GM23338 (cell line): Measurements from ENCODE around the gene SLC6A1. TPM values are rescaled to one million over a fixed set of nuclear protein-coding genes. Genes with fewer than 3 reads are reported as not detected.

ENCODE experiments used
- ATAC-seq: fragments of 200-7000 bp; cut with Tn5 transposase; 3 replicates; pipeline ENCODE4 v1.9.1; 2020
- DNase-seq: peaks from one replicate; pipeline ENCODE4 v3.0.0-alpha.2; 2015; ENCODE audit warnings: low spot score
- H2AFZ ChIP-seq: fragments of 200-600 bp; sonication (generic); 2 replicates; pipeline ENCODE4 v1.8.0; 2016; ENCODE audit warnings: antibody characterized with exemption, mild to moderate bottlenecking, moderate library complexity
- H3F3A ChIP-seq: fragments of 200-600 bp; sonication (generic); replicated peaks from 2 replicates; pipeline ENCODE4 v1.8.0; 2017; ENCODE audit warnings: antibody characterized with exemption, mixed run types, low read depth
- H3K27ac ChIP-seq: fragments of 200-600 bp; sonication (generic); 2 replicates; pipeline ENCODE4 v1.6.1; 2016; ENCODE audit warnings: low read depth
- H3K27me3 ChIP-seq: fragments of 200-600 bp; sonication (generic); 2 replicates; pipeline ENCODE4 v1.8.0; 2016; ENCODE audit warnings: mild to moderate bottlenecking, mixed run types, moderate library complexity; ENCODE audit not compliant: insufficient read depth
- H3K36me3 ChIP-seq: fragments of 200-600 bp; sonication (generic); 2 replicates; pipeline ENCODE4 v1.8.0; 2016; ENCODE audit warnings: mild to moderate bottlenecking; ENCODE audit not compliant: insufficient read depth
- H3K4me1 ChIP-seq: fragments of 200-600 bp; sonication (generic); 2 replicates; pipeline ENCODE4 v1.8.0; 2016; ENCODE audit warnings: mild to moderate bottlenecking, moderate library complexity; ENCODE audit not compliant: insufficient read depth
- H3K4me2 ChIP-seq: fragments of 200-600 bp; sonication (generic); 2 replicates; pipeline ENCODE4 v1.7.1; 2017; ENCODE audit warnings: mixed run types
- H3K4me3 ChIP-seq: fragments of 200-600 bp; sonication (generic); 2 replicates; pipeline ENCODE4 v1.6.1; 2016; ENCODE audit warnings: mixed run types
- H3K79me2 ChIP-seq: fragments of 200-600 bp; sonication (generic); replicated peaks from 2 replicates; pipeline ENCODE4 v1.8.0; 2017; ENCODE audit warnings: mild to moderate bottlenecking; ENCODE audit not compliant: insufficient read depth
- H3K9me2 ChIP-seq: fragments of 200-600 bp; sonication (generic); 2 replicates; pipeline ENCODE4 v1.8.0; 2017; ENCODE audit not compliant: insufficient read depth
- H4K20me1 ChIP-seq: fragments of 200-600 bp; sonication (generic); replicated peaks from 2 replicates; pipeline ENCODE4 v1.8.0; 2017; ENCODE audit warnings: mild to moderate bottlenecking; ENCODE audit not compliant: insufficient read depth
- H3K27ac Mint-ChIP-seq: 2 replicates; pipeline ENCODE4 v1.8.0; 2020; ENCODE audit warnings: inconsistent platforms, mild to moderate bottlenecking, moderate library complexity, mixed read lengths
- H3K27me3 Mint-ChIP-seq: 3 replicates; pipeline ENCODE4 v1.8.0; 2022; ENCODE audit warnings: low read depth, mild to moderate bottlenecking, moderate library complexity, mixed read lengths, inconsistent platforms; ENCODE audit not compliant: insufficient read depth, poor library complexity
- H3K36me3 Mint-ChIP-seq: 3 replicates; pipeline ENCODE4 v1.8.0; 2021; ENCODE audit warnings: low read depth, mild to moderate bottlenecking, inconsistent platforms, moderate library complexity, mixed read lengths
- H3K4me1 Mint-ChIP-seq: 3 replicates; pipeline ENCODE4 v1.8.0; 2020; ENCODE audit warnings: mild to moderate bottlenecking, inconsistent platforms, mixed read lengths
- H3K4me3 Mint-ChIP-seq: 3 replicates; pipeline ENCODE4 v1.8.0; 2021; ENCODE audit warnings: moderate library complexity, mild to moderate bottlenecking, inconsistent platforms, mixed read lengths
- H3K9me3 Mint-ChIP-seq: 3 replicates; pipeline ENCODE4 v1.8.0; 2020; ENCODE audit warnings: moderate library complexity, mild to moderate bottlenecking, inconsistent platforms, mixed read lengths
- CREB1 ChIP-seq: fragments of 250-450 bp; sonication (Bioruptor Pico); IDR thresholded peaks from 2 replicates; pipeline ENCODE4 v1.5.0; 2020; ENCODE audit warnings: low read depth, mild to moderate bottlenecking, moderate library complexity
- EZH2 ChIP-seq: fragments of 200-600 bp; sonication (generic); IDR thresholded peaks from one replicate; pipeline ENCODE4 v1.8.0; 2017; ENCODE audit warnings: antibody characterized with exemption, mild to moderate bottlenecking, low read depth; ENCODE audit not compliant: unreplicated experiment
- JUNB ChIP-seq: IDR thresholded peaks from one replicate; pipeline ENCODE4 v1.6.1; 2016; ENCODE audit warnings: antibody characterized with exemption; ENCODE audit not compliant: unreplicated experiment
- NANOG ChIP-seq: IDR thresholded peaks from 2 replicates; pipeline ENCODE4 v1.6.1; 2016; ENCODE audit warnings: antibody characterized with exemption, borderline replicate concordance
- ZNF331 ChIP-seq: fragments of 250-450 bp; sonication (Bioruptor Pico); IDR thresholded peaks from 2 replicates; pipeline ENCODE4 v1.5.0; 2020; ENCODE audit warnings: low read depth, mild to moderate bottlenecking, moderate library complexity
- polyA plus RNA-seq: library from polyadenylated mRNA; unstranded; fragments of >200 nt; fragmentation: Nextera tagmentation; extraction: Ambion mirVana; gene quantifications from 2 replicates; pipeline ENCODE4 v1.2.1, GENCODE V29; 2016
- total RNA-seq: library from RNA; depleted of rRNA; stranded (reverse); fragments of >200 nt; shearing (Covaris generic); gene quantifications from 2 replicates; pipeline ENCODE4 v1.2.3, GENCODE V29; 2014
- TF ChIP-seq, protein P1 (sequence below), 2 experiments: fragments of 200-600 bp in 1 of 2; sonication (generic) in 1 of 2; conservative IDR thresholded peaks; 2 replicates each; pipeline versions ENCODE4 v1.5.1 to v1.6.1; 2016 to 2017; ENCODE audit warnings: antibody characterized with exemption in 2 of 2, low read depth in 2 of 2, mild to moderate bottlenecking in 2 of 2, moderate library complexity in 1 of 2
- TF ChIP-seq, protein P2 (sequence below): IDR thresholded peaks from one replicate; pipeline ENCODE4 v1.6.1; 2018; ENCODE audit warnings: antibody characterized with exemption; ENCODE audit not compliant: unreplicated experiment
- TF ChIP-seq, protein P3 (sequence below): fragments of 250-450 bp; sonication (Bioruptor Pico); IDR thresholded peaks from 2 replicates; pipeline ENCODE4 v1.5.0; 2020; ENCODE audit warnings: mild to moderate bottlenecking, moderate library complexity

Gene SLC6A1
- total and polyA plus RNA-seq, 2 experiments from 2014 or later = 0.16 to 0.28 TPM

DNA sequence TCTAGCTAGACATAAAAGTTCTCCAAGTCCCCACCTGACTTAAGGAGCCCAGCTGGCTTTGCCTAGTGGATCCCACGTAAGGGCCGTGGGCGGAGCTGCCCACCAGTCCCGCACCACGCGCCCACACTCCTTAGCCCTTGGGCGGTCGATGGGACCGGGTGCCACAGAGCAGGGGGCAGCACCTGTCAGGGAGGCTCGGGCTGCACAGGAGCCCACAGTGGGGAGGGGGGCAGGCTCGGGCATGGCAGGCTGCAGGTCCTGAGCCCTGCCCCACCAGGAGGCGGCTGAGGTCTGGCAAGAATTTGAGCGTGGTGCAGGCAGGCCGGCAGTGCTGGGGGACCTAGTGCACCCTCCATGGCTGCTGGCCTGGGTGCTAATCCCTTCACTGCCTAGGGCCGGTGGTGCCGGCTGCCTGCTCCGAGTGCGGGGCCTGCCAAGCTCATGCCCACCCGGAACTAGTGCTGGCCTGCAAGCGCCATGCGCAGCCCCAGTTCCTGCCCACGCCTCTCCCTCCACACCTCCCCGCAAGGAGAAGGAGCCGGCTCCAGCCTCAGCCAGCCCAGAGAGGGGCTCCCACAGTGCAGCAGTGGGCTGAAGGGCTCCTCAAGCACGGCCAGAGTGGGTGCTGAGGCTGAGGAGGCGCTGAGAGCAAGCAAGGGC lies 78.7 kb downstream of the SLC6A1 start:
- H3K27me3 ChIP-seq = no peaks in the 10 kb centered on the region
- Mint-ChIP-seq H3K27me3 (peaks cover 2% of the 10 kb centered on the region), H3K27ac (no peak overlapping the region), H3K36me3 (no peaks in the 10 kb centered on the region; the same call in 2 of the 3 replicates), H3K9me3 (peaks cover 60% of the 10 kb centered on the region), H3K4me3 (no peak overlapping the region), H3K4me1 (no peaks in the 10 kb centered on the region; the same call in 2 of the 3 replicates)
- no peak overlapping the region for H3K4me2 ChIP-seq
- H3K36me3 ChIP-seq = no peaks in the 10 kb centered on the region
- ATAC-seq (no peak), DNase-seq (no peak)
- no peak overlapping the region for H3K27ac ChIP-seq
- no peak for TF ChIP-seq CREB1
- TF ChIP-seq, protein P1, sequence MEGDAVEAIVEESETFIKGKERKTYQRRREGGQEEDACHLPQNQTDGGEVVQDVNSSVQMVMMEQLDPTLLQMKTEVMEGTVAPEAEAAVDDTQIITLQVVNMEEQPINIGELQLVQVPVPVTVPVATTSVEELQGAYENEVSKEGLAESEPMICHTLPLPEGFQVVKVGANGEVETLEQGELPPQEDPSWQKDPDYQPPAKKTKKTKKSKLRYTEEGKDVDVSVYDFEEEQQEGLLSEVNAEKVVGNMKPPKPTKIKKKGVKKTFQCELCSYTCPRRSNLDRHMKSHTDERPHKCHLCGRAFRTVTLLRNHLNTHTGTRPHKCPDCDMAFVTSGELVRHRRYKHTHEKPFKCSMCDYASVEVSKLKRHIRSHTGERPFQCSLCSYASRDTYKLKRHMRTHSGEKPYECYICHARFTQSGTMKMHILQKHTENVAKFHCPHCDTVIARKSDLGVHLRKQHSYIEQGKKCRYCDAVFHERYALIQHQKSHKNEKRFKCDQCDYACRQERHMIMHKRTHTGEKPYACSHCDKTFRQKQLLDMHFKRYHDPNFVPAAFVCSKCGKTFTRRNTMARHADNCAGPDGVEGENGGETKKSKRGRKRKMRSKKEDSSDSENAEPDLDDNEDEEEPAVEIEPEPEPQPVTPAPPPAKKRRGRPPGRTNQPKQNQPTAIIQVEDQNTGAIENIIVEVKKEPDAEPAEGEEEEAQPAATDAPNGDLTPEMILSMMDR (conservative IDR thresholded peaks at IDR 0.05; ENCODE audit: low read depth in 2 of 2) = no peak
- no peak for TF ChIP-seq EZH2
- TF ChIP-seq JUNB = no peak
- TF ChIP-seq, protein P2, sequence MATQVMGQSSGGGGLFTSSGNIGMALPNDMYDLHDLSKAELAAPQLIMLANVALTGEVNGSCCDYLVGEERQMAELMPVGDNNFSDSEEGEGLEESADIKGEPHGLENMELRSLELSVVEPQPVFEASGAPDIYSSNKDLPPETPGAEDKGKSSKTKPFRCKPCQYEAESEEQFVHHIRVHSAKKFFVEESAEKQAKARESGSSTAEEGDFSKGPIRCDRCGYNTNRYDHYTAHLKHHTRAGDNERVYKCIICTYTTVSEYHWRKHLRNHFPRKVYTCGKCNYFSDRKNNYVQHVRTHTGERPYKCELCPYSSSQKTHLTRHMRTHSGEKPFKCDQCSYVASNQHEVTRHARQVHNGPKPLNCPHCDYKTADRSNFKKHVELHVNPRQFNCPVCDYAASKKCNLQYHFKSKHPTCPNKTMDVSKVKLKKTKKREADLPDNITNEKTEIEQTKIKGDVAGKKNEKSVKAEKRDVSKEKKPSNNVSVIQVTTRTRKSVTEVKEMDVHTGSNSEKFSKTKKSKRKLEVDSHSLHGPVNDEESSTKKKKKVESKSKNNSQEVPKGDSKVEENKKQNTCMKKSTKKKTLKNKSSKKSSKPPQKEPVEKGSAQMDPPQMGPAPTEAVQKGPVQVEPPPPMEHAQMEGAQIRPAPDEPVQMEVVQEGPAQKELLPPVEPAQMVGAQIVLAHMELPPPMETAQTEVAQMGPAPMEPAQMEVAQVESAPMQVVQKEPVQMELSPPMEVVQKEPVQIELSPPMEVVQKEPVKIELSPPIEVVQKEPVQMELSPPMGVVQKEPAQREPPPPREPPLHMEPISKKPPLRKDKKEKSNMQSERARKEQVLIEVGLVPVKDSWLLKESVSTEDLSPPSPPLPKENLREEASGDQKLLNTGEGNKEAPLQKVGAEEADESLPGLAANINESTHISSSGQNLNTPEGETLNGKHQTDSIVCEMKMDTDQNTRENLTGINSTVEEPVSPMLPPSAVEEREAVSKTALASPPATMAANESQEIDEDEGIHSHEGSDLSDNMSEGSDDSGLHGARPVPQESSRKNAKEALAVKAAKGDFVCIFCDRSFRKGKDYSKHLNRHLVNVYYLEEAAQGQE = no peak
- TF ChIP-seq NANOG = no peak
- TF ChIP-seq, protein P3, sequence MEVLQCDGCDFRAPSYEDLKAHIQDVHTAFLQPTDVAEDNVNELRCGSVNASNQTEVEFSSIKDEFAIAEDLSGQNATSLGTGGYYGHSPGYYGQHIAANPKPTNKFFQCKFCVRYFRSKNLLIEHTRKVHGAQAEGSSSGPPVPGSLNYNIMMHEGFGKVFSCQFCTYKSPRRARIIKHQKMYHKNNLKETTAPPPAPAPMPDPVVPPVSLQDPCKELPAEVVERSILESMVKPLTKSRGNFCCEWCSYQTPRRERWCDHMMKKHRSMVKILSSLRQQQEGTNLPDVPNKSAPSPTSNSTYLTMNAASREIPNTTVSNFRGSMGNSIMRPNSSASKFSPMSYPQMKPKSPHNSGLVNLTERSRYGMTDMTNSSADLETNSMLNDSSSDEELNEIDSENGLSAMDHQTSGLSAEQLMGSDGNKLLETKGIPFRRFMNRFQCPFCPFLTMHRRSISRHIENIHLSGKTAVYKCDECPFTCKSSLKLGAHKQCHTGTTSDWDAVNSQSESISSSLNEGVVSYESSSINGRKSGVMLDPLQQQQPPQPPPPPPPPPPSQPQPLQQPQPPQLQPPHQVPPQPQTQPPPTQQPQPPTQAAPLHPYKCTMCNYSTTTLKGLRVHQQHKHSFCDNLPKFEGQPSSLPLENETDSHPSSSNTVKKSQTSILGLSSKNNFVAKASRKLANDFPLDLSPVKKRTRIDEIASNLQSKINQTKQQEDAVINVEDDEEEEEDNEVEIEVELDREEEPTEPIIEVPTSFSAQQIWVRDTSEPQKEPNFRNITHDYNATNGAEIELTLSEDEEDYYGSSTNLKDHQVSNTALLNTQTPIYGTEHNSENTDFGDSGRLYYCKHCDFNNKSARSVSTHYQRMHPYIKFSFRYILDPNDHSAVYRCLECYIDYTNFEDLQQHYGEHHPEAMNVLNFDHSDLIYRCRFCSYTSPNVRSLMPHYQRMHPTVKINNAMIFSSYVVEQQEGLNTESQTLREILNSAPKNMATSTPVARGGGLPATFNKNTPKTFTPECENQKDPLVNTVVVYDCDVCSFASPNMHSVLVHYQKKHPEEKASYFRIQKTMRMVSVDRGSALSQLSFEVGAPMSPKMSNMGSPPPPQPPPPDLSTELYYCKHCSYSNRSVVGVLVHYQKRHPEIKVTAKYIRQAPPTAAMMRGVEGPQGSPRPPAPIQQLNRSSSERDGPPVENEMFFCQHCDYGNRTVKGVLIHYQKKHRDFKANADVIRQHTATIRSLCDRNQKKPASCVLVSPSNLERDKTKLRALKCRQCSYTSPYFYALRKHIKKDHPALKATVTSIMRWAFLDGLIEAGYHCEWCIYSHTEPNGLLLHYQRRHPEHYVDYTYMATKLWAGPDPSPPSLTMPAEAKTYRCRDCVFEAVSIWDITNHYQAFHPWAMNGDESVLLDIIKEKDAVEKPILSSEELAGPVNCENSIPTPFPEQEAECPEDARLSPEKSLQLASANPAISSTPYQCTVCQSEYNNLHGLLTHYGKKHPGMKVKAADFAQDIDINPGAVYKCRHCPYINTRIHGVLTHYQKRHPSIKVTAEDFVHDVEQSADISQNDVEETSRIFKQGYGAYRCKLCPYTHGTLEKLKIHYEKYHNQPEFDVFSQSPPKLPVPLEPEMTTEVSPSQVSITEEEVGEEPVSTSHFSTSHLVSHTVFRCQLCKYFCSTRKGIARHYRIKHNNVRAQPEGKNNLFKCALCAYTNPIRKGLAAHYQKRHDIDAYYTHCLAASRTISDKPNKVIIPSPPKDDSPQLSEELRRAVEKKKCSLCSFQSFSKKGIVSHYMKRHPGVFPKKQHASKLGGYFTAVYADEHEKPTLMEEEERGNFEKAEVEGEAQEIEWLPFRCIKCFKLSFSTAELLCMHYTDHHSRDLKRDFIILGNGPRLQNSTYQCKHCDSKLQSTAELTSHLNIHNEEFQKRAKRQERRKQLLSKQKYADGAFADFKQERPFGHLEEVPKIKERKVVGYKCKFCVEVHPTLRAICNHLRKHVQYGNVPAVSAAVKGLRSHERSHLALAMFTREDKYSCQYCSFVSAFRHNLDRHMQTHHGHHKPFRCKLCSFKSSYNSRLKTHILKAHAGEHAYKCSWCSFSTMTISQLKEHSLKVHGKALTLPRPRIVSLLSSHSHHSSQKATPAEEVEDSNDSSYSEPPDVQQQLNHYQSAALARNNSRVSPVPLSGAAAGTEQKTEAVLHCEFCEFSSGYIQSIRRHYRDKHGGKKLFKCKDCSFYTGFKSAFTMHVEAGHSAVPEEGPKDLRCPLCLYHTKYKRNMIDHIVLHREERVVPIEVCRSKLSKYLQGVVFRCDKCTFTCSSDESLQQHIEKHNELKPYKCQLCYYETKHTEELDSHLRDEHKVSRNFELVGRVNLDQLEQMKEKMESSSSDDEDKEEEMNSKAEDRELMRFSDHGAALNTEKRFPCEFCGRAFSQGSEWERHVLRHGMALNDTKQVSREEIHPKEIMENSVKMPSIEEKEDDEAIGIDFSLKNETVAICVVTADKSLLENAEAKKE (CRISPR knock-in tag) = no peak
- no peak for TF ChIP-seq ZNF331 (CRISPR knock-in tag)
- no peak overlapping the region for H2AFZ ChIP-seq
- no peaks in the 10 kb centered on the region for H4K20me1 ChIP-seq
- no peaks in the 10 kb centered on the region for H3K79me2 ChIP-seq
- no peaks in the 10 kb centered on the region for H3K9me2 ChIP-seq
- no peak overlapping the region for H3K4me3 ChIP-seq
- H3K4me1 ChIP-seq = no peaks in the 10 kb centered on the region
- H3F3A ChIP-seq = no peaks in the 10 kb centered on the region
